Effector memory CD8-positive, alpha-beta T cell (primary cell): ENCODE measurements around the gene PRDM5.

Source experiments
- ATAC-seq: fragments of 150-1000 bp; cut with Tn5 transposase; replicated peaks from 2 replicates; pipeline ENCODE4 v1.10.0; 2021; ENCODE audit warnings: mild to moderate bottlenecking, moderate library complexity
- DNase-seq, 3 experiments: peaks; one replicate each; pipeline ENCODE4 v3.0.0; 2021
- H3K27ac Mint-ChIP-seq, 2 donors: one replicate each; pipeline ENCODE4 v1.8.0; 2022; ENCODE audit warnings: mild to moderate bottlenecking in 2 of 2, mixed read lengths in 2 of 2, moderate library complexity in 2 of 2
- H3K27me3 Mint-ChIP-seq, 2 donors: one replicate each; pipeline ENCODE4 v1.8.0; 2022; ENCODE audit warnings: mixed read lengths in 2 of 2
- H3K36me3 Mint-ChIP-seq: one replicate; pipeline ENCODE4 v1.8.0; 2022; ENCODE audit warnings: mild to moderate bottlenecking, moderate library complexity, mixed read lengths; ENCODE audit not compliant: insufficient read depth
- H3K4me1 Mint-ChIP-seq, 2 donors: one replicate each; pipeline ENCODE4 v1.8.0; 2022; ENCODE audit warnings: low read depth in 2 of 2, mixed read lengths in 2 of 2
- H3K4me3 Mint-ChIP-seq, 2 donors: one replicate each; pipeline ENCODE4 v1.8.0; 2022; ENCODE audit warnings: mild to moderate bottlenecking in 2 of 2, mixed read lengths in 2 of 2, moderate library complexity in 2 of 2
- H3K9me3 Mint-ChIP-seq, 2 donors: one replicate each; pipeline ENCODE4 v1.8.0; 2022; ENCODE audit warnings: mixed read lengths in 2 of 2

The PRDM5 gene

GRCh38 chr4:120924931-120925330, 2.4 kb upstream of the PRDM5 start:
- Mint-ChIP-seq H3K27ac (no peak overlapping the region), H3K36me3 (no peaks in the 10 kb centered on the region), H3K9me3 (no peaks in the 10 kb centered on the region), H3K27me3 (peaks cover 14 to 45% of the 10 kb centered on the region in 2 donors), H3K4me1 (peaks cover 6 to 8% of the 10 kb centered on the region in 2 donors), H3K4me3 (no peak overlapping the region)
- ATAC-seq (no peak), DNase-seq (no peak)

- DNase-seq (no peak), ATAC-seq (no peak)
- peak overlapping the region; percentile 93 to 95 for H3K4me3 Mint-ChIP-seq
- H3K27me3 Mint-ChIP-seq, result peaks cover 12 to 41% of the 10 kb centered on the region in 2 donors
- H3K4me1 Mint-ChIP-seq, result peaks cover 6 to 8% of the 10 kb centered on the region in 2 donors
- no peaks in the 10 kb centered on the region for H3K36me3 Mint-ChIP-seq
- H3K9me3 Mint-ChIP-seq, result no peaks in the 10 kb centered on the region
- no peak overlapping the region for H3K27ac Mint-ChIP-seq
Observed at GRCh38 chr4:120923207-120923522, 639 bp upstream of the PRDM5 start.

GRCh38 chr4:120921456-120922380, 808 bp downstream of the PRDM5 start:
- Mint-ChIP-seq H3K27me3 (peaks cover 12 to 32% of the 10 kb centered on the region in 2 donors), H3K36me3 (no peaks in the 10 kb centered on the region), H3K9me3 (no peaks in the 10 kb centered on the region), H3K27ac (peak overlapping the region; percentile 56 to 74), H3K4me1 (peaks cover 6 to 8% of the 10 kb centered on the region in 2 donors), H3K4me3 (peak overlapping the region; percentile 93 to 95)
- DNase-seq (peak; percentile 12 to 13 (median 12)), ATAC-seq (peak; percentile 65)

- no peak for DNase-seq
- H3K9me3 Mint-ChIP-seq, result no peaks in the 10 kb centered on the region
- peaks cover 6 to 8% of the 10 kb centered on the region in 2 donors for H3K4me1 Mint-ChIP-seq
- H3K4me3 Mint-ChIP-seq, result no peak overlapping the region
- H3K27me3 Mint-ChIP-seq, result peaks cover 14 to 32% of the 10 kb centered on the region in 2 donors
- no peak overlapping the region for H3K27ac Mint-ChIP-seq
- no peaks in the 10 kb centered on the region for H3K36me3 Mint-ChIP-seq
- ATAC-seq, result no peak
Observed at GRCh38 chr4:120920666-120921065, 1.9 kb downstream of the PRDM5 start.

- Mint-ChIP-seq H3K4me3 (no peak overlapping the region), H3K36me3 (no peaks in the 10 kb centered on the region), H3K27ac (no peak overlapping the region), H3K4me1 (peaks cover 6 to 8% of the 10 kb centered on the region in 2 donors), H3K27me3 (peaks cover 14 to 30% of the 10 kb centered on the region in 2 donors), H3K9me3 (no peaks in the 10 kb centered on the region)
- ATAC-seq, result no peak
- no peak for DNase-seq
Observed at GRCh38 chr4:120919358-120919757, 3.2 kb downstream of the PRDM5 start.

- Mint-ChIP-seq H3K4me1 (peaks cover 6 to 8% of the 10 kb centered on the region in 2 donors), H3K4me3 (no peak overlapping the region), H3K36me3 (no peaks in the 10 kb centered on the region), H3K27me3 (peaks cover 14 to 25% of the 10 kb centered on the region in 2 donors), H3K9me3 (no peaks in the 10 kb centered on the region), H3K27ac (no peak overlapping the region)
- ATAC-seq, result no peak
- no peak for DNase-seq
Observed at GRCh38 chr4:120918788-120919187, 3.7 kb downstream of the PRDM5 start.

GRCh38 chr4:120918092-120918491, 4.4 kb downstream of the PRDM5 start:
- DNase-seq (no peak), ATAC-seq (no peak)
- no peak overlapping the region for H3K4me3 Mint-ChIP-seq
- H3K36me3 Mint-ChIP-seq, result no peaks in the 10 kb centered on the region
- H3K9me3 Mint-ChIP-seq, result no peaks in the 10 kb centered on the region
- H3K27ac Mint-ChIP-seq, result no peak overlapping the region
- peaks cover 14 to 18% of the 10 kb centered on the region in 2 donors for H3K27me3 Mint-ChIP-seq
- H3K4me1 Mint-ChIP-seq, result peaks cover 6 to 8% of the 10 kb centered on the region in 2 donors

GRCh38 chr4:120916937-120917336, 5.6 kb downstream of the PRDM5 start:
- H3K4me1 Mint-ChIP-seq, result peaks cover 5 to 7% of the 10 kb centered on the region in 2 donors
- H3K36me3 Mint-ChIP-seq, result no peaks in the 10 kb centered on the region
- H3K4me3 Mint-ChIP-seq, result no peak overlapping the region
- peaks cover 13 to 15% of the 10 kb centered on the region in 2 donors for H3K27me3 Mint-ChIP-seq
- H3K9me3 Mint-ChIP-seq, result no peaks in the 10 kb centered on the region
- ATAC-seq (no peak), DNase-seq (no peak)
- no peak overlapping the region for H3K27ac Mint-ChIP-seq

- no peaks in the 10 kb centered on the region for H3K36me3 Mint-ChIP-seq
- no peaks in the 10 kb centered on the region for H3K9me3 Mint-ChIP-seq
- peaks cover 5 to 7% of the 10 kb centered on the region in 2 donors for H3K27me3 Mint-ChIP-seq
- no peak overlapping the region for H3K27ac Mint-ChIP-seq
- H3K4me1 Mint-ChIP-seq, result no peaks in the 10 kb centered on the region
- DNase-seq (no peak), ATAC-seq (no peak)
- H3K4me3 Mint-ChIP-seq, result no peak overlapping the region
Observed at GRCh38 chr4:120915336-120915735, 7.2 kb downstream of the PRDM5 start.

GRCh38 chr4:120903419-120903818, 19.1 kb downstream of the PRDM5 start:
- no peak for DNase-seq
- no peak for ATAC-seq
- Mint-ChIP-seq H3K4me1 (no peaks in the 10 kb centered on the region), H3K4me3 (no peak overlapping the region), H3K27me3 (peaks cover 7 to 31% of the 10 kb centered on the region in 2 donors), H3K9me3 (no peaks in the 10 kb centered on the region), H3K27ac (no peak overlapping the region), H3K36me3 (no peaks in the 10 kb centered on the region)

GRCh38 chr4:120902925-120903324, 19.6 kb downstream of the PRDM5 start:
- H3K27ac Mint-ChIP-seq, result no peak overlapping the region
- no peak overlapping the region for H3K4me3 Mint-ChIP-seq
- H3K27me3 Mint-ChIP-seq, result peaks cover 7 to 31% of the 10 kb centered on the region in 2 donors
- no peaks in the 10 kb centered on the region for H3K36me3 Mint-ChIP-seq
- H3K4me1 Mint-ChIP-seq, result no peaks in the 10 kb centered on the region
- H3K9me3 Mint-ChIP-seq, result no peaks in the 10 kb centered on the region
- DNase-seq (no peak), ATAC-seq (no peak)

- Mint-ChIP-seq H3K27ac (no peak overlapping the region), H3K4me3 (no peak overlapping the region), H3K27me3 (peaks cover 7 to 31% of the 10 kb centered on the region in 2 donors), H3K36me3 (no peaks in the 10 kb centered on the region), H3K4me1 (no peaks in the 10 kb centered on the region), H3K9me3 (no peaks in the 10 kb centered on the region)
- DNase-seq (no peak), ATAC-seq (no peak)
Observed at GRCh38 chr4:120901731-120902130, 20.8 kb downstream of the PRDM5 start.

- no peak for DNase-seq
- Mint-ChIP-seq H3K4me3 (no peak overlapping the region), H3K27ac (no peak overlapping the region), H3K9me3 (no peaks in the 10 kb centered on the region), H3K27me3 (peaks cover 7 to 25% of the 10 kb centered on the region in 2 donors), H3K36me3 (no peaks in the 10 kb centered on the region), H3K4me1 (no peaks in the 10 kb centered on the region)
- no peak for ATAC-seq
Observed at GRCh38 chr4:120897981-120898719, 24.4 kb downstream of the PRDM5 start.

- DNase-seq (no peak), ATAC-seq (no peak)
- no peaks in the 10 kb centered on the region for H3K36me3 Mint-ChIP-seq
- H3K27ac Mint-ChIP-seq, result no peak overlapping the region
- peaks cover 0 to 12% of the 10 kb centered on the region in 2 donors for H3K27me3 Mint-ChIP-seq
- H3K9me3 Mint-ChIP-seq, result no peaks in the 10 kb centered on the region
- H3K4me3 Mint-ChIP-seq, result no peak overlapping the region
- no peaks in the 10 kb centered on the region for H3K4me1 Mint-ChIP-seq
Observed at GRCh38 chr4:120895554-120895953, 27.0 kb downstream of the PRDM5 start.
